H9 (cell line): ENCODE data around the gene IQCN. TPM values are rescaled to one million over a fixed set of nuclear protein-coding genes. Genes with fewer than 3 reads are reported as not detected.

Experiments used
- DNase-seq: peaks from one replicate; pipeline ENCODE4 v3.0.0-alpha.2; 2017
- H2AFZ ChIP-seq: one replicate; pipeline ENCODE4 v1.6.1; 2013; ENCODE audit warnings: mild to moderate bottlenecking, low read length, control low read depth, moderate library complexity
- H2AK5ac ChIP-seq: 2 replicates; pipeline ENCODE4 v1.6.1; 2013; ENCODE audit warnings: low read length, control low read depth, mixed read lengths; ENCODE audit not compliant: insufficient read length
- H2BK120ac ChIP-seq: one replicate; pipeline ENCODE4 v1.6.1; 2013; ENCODE audit warnings: low read depth, mild to moderate bottlenecking, low read length, control low read depth, inconsistent platforms; ENCODE audit not compliant: poor library complexity, severe bottlenecking
- H2BK12ac ChIP-seq: 2 replicates; pipeline ENCODE4 v1.6.1; 2013; ENCODE audit warnings: low read length, control low read depth, mixed read lengths, low read depth; ENCODE audit not compliant: insufficient read length
- H2BK15ac ChIP-seq: 2 replicates; pipeline ENCODE4 v1.6.1; 2013; ENCODE audit warnings: low read depth, low read length, control low read depth
- H2BK20ac ChIP-seq: one replicate; pipeline ENCODE4 v1.6.1; 2013; ENCODE audit warnings: low read depth, mild to moderate bottlenecking, low read length, control low read depth, inconsistent platforms; ENCODE audit not compliant: poor library complexity, severe bottlenecking
- H2BK5ac ChIP-seq: 2 replicates; pipeline ENCODE4 v1.6.1; 2013; ENCODE audit warnings: low read length, control low read depth, mixed read lengths; ENCODE audit not compliant: insufficient read length
- H3K14ac ChIP-seq: 2 replicates; pipeline ENCODE4 v1.6.1; 2013; ENCODE audit warnings: low read length, control low read depth; ENCODE audit not compliant: insufficient read depth
- H3K18ac ChIP-seq: 2 replicates; pipeline ENCODE4 v1.6.1; 2013; ENCODE audit warnings: low read depth, mild to moderate bottlenecking, mixed read lengths, low read length, control low read depth; ENCODE audit not compliant: insufficient read length
- H3K23ac ChIP-seq: 2 replicates; pipeline ENCODE4 v1.6.1; 2013; ENCODE audit warnings: low read length, control low read depth, mixed read lengths, low read depth; ENCODE audit not compliant: insufficient read length
- H3K23me2 ChIP-seq: 2 replicates; pipeline ENCODE4 v1.6.1; 2013; ENCODE audit warnings: low read depth, mild to moderate bottlenecking, mixed read lengths, low read length, control low read depth; ENCODE audit not compliant: insufficient read length, poor library complexity, severe bottlenecking
- H3K27ac ChIP-seq: 2 replicates; pipeline ENCODE4 v1.5.1; 2013; ENCODE audit warnings: low read length, control low read depth, mixed read lengths, low read depth; ENCODE audit not compliant: insufficient read length
- H3K27me3 ChIP-seq: 2 replicates; pipeline ENCODE4 v1.6.1; 2013; ENCODE audit warnings: low read length, control low read depth, inconsistent platforms; ENCODE audit not compliant: insufficient read depth
- H3K4ac ChIP-seq: 2 replicates; pipeline ENCODE4 v1.6.1; 2013; ENCODE audit warnings: low read depth, mild to moderate bottlenecking, control low read depth, inconsistent platforms, low read length, moderate library complexity
- H3K4me1 ChIP-seq: 2 replicates; pipeline ENCODE4 v1.6.1; 2013; ENCODE audit warnings: low read length, control low read depth, inconsistent platforms; ENCODE audit not compliant: insufficient read depth
- H3K4me2 ChIP-seq: 2 replicates; pipeline ENCODE4 v1.6.1; 2013; ENCODE audit warnings: low read length, control low read depth, mixed read lengths; ENCODE audit not compliant: insufficient read length, insufficient read depth
- H3K56ac ChIP-seq: 2 replicates; pipeline ENCODE4 v1.6.1; 2013; ENCODE audit warnings: low read depth, mild to moderate bottlenecking, mixed read lengths, low read length, control low read depth; ENCODE audit not compliant: insufficient read length
- H3K79me1 ChIP-seq: 2 replicates; pipeline ENCODE4 v1.6.1; 2013; ENCODE audit warnings: low read depth, mild to moderate bottlenecking, moderate library complexity, low read length, control low read depth, inconsistent platforms; ENCODE audit not compliant: insufficient read depth, poor library complexity, severe bottlenecking
- H3K79me2 ChIP-seq: 2 replicates; pipeline ENCODE4 v1.6.1; 2013; ENCODE audit warnings: low read length, control low read depth, inconsistent platforms; ENCODE audit not compliant: insufficient read depth
- H3K9ac ChIP-seq: 2 replicates; pipeline ENCODE4 v1.6.1; 2013; ENCODE audit warnings: low read length, control low read depth, mixed read lengths; ENCODE audit not compliant: insufficient read length; ENCODE audit errors: extremely low read depth
- H3K9me3 ChIP-seq: one replicate; pipeline ENCODE4 v1.6.1; 2013; ENCODE audit warnings: low read depth, low read length, inconsistent platforms; ENCODE audit not compliant: control insufficient read depth
- H3T11ph ChIP-seq: one replicate; pipeline ENCODE4 v1.6.1; 2013; ENCODE audit warnings: mild to moderate bottlenecking, low read length, control low read depth, inconsistent platforms
- H4K20me1 ChIP-seq: one replicate; pipeline ENCODE4 v1.6.1; 2013; ENCODE audit not compliant: control insufficient read depth, insufficient read length, insufficient read depth
- H4K5ac ChIP-seq: 2 replicates; pipeline ENCODE4 v1.6.1; 2013; ENCODE audit warnings: low read depth, mild to moderate bottlenecking, mixed read lengths, low read length, control low read depth; ENCODE audit not compliant: insufficient read length
- H4K8ac ChIP-seq: replicated peaks from 2 replicates; pipeline ENCODE4 v1.6.1; 2013; ENCODE audit warnings: low read length, control low read depth, mixed read lengths, low read depth; ENCODE audit not compliant: insufficient read length
- H4K91ac ChIP-seq: 2 replicates; pipeline ENCODE4 v1.6.1; 2013; ENCODE audit warnings: low read depth, mild to moderate bottlenecking, moderate library complexity, mixed read lengths, low read length, control low read depth; ENCODE audit not compliant: insufficient read length
- H3K27ac Mint-ChIP-seq, 3 experiments: 2 replicates in 2 of 3; 3 replicates in 1 of 3; pipeline ENCODE4 v1.8.0; 2020 to 2021; ENCODE audit warnings: mixed read lengths in 3 of 3, mild to moderate bottlenecking in 1 of 3, moderate library complexity in 1 of 3
- H3K27me3 Mint-ChIP-seq: 2 replicates; pipeline ENCODE4 v1.8.0; 2021; ENCODE audit warnings: low read depth, mild to moderate bottlenecking, moderate library complexity, mixed read lengths
- H3K36me3 Mint-ChIP-seq, 3 experiments: 2 replicates in 2 of 3; 3 replicates in 1 of 3; pipeline ENCODE4 v1.8.0; 2020 to 2021; ENCODE audit warnings: low read depth in 3 of 3, mixed read lengths in 3 of 3; ENCODE audit not compliant: insufficient read depth in 1 of 3
- H3K4me1 Mint-ChIP-seq, 2 experiments: 2 replicates each; pipeline ENCODE4 v1.8.0; 2020; ENCODE audit warnings: mixed read lengths in 2 of 2
- H3K4me3 Mint-ChIP-seq, 2 experiments: 2 replicates in 1 of 2; 3 replicates in 1 of 2; pipeline ENCODE4 v1.8.0; 2020 to 2021; ENCODE audit warnings: mild to moderate bottlenecking in 2 of 2, mixed read lengths in 2 of 2, moderate library complexity in 1 of 2
- H3K9me3 Mint-ChIP-seq, 2 experiments: 2 replicates in 1 of 2; 3 replicates in 1 of 2; pipeline ENCODE4 v1.8.0; 2020; ENCODE audit warnings: mild to moderate bottlenecking in 2 of 2, mixed read lengths in 2 of 2, moderate library complexity in 1 of 2
- CTCF ChIP-seq: fragments of 200-600 bp; sonication (generic); conservative IDR thresholded peaks from 3 replicates; pipeline ENCODE4 v1.8.0; 2021; ENCODE audit warnings: antibody characterized with exemption, mild to moderate bottlenecking
- WGBS: extraction: QIAGEN DNeasy Blood & Tissue Kit; methylation state at CpG from one replicate; pipeline ENCODE4 v1.1.7; 2013; ENCODE audit warnings: missing lambda C conversion rate, low lambda C conversion rate, mixed read lengths; ENCODE audit not compliant: insufficient read length; ENCODE audit errors: extremely low coverage; 5-methylcytosine and 5-hydroxymethylcytosine counted together
- total RNA-seq: library from RNA; stranded (reverse); gene quantifications from 2 replicates; pipeline ENCODE4 v1.2.1, GENCODE V29; 2021

The IQCN gene
- total RNA-seq, 1 experiment from 2014 or later, result 0.39 TPM

DNA sequence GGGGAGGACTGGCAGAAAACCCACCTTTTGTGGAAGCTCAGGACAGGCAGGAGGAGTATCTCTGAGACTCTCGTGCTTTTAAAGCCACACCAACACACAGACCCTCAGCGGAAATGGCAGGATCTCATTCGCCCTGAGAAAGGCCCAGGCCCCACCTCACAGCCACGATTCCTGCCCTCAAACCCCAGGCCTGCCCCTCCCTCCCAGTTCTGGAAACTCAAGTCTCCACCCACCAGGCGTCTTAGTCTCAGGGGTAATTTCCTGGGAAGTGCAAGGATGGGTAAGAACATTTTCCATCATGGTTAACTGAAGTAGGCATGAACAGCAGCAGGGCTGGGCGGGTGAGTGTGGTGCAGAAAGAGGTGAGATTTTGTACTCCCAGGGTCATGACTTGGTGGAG lies 40.1 kb downstream of the IQCN start:
- no peaks in the 10 kb centered on the region for H3K36me3 Mint-ChIP-seq
- Histone ChIP-seq H3K4ac (no peak overlapping the region), H3K27ac (no peak overlapping the region), H4K20me1 (no peaks in the 10 kb centered on the region), H2BK20ac (no peak overlapping the region), H3K4me2 (no peak overlapping the region), H2BK15ac (no peak overlapping the region), H3K23me2 (peaks cover 16% of the 10 kb centered on the region), H4K5ac (no peak overlapping the region), H3K14ac (no peak overlapping the region), H2BK120ac (no peak overlapping the region), H3K18ac (no peak overlapping the region), H4K8ac (no peak overlapping the region), H3K27me3 (no peaks in the 10 kb centered on the region), H3K79me1 (no peaks in the 10 kb centered on the region), H3K4me1 (no peaks in the 10 kb centered on the region; the same call in 1 of the 2 replicates), H3K56ac (no peak overlapping the region), H4K91ac (no peak overlapping the region), H3K9ac (no peak overlapping the region), H2AFZ (no peak overlapping the region), H2BK5ac (no peak overlapping the region), H3K23ac (no peak overlapping the region), H3K79me2 (no peaks in the 10 kb centered on the region), H2AK5ac (no peak overlapping the region), H3T11ph (no peak overlapping the region), H3K9me3 (no peaks in the 10 kb centered on the region), H2BK12ac (no peak overlapping the region)
- H3K4me1 Mint-ChIP-seq, result peaks cover 32 to 34% of the 10 kb centered on the region in 2 experiments
- H3K9me3 Mint-ChIP-seq, result peaks cover 0 to 6% of the 10 kb centered on the region in 2 experiments; a peak in 2 of 5 replicates
- H3K27ac Mint-ChIP-seq, result no peak overlapping the region
- TF ChIP-seq CTCF, result no peak
- DNase-seq, result no peak
- peaks cover 37% of the 10 kb centered on the region for H3K27me3 Mint-ChIP-seq
- WGBS, result no CpG with 5 or more reads among the region's 6 CpGs
- no peak overlapping the region for H3K4me3 Mint-ChIP-seq
